ENCODE results near the gene FHDC1. TPM values are rescaled to one million over a fixed set of nuclear protein-coding genes. Genes with fewer than 3 reads are reported as not detected.

The FHDC1 gene
- total RNA-seq, 1 donor from 2014 or later = 22.3 TPM

- no peak for TF ChIP-seq CTCF (IDR thresholded peaks at IDR 0.05)
- no peaks in the 10 kb centered on the region for H3K27me3 Mint-ChIP-seq (ENCODE audit: unreplicated experiment)
- H3K4me3 Mint-ChIP-seq (ENCODE audit: unreplicated experiment) = peak overlapping the region; percentile 86
- H3K4me1 Mint-ChIP-seq (ENCODE audit: unreplicated experiment) = peaks cover 37% of the 10 kb centered on the region
- no peaks in the 10 kb centered on the region for H3K9me3 Mint-ChIP-seq (ENCODE audit: unreplicated experiment)
- DNase-seq (ENCODE audit: extremely low spot score, unreplicated experiment) = no peak
- H3K27ac Mint-ChIP-seq (ENCODE audit: unreplicated experiment) = peak overlapping the region; percentile 93
- H3K36me3 Mint-ChIP-seq (ENCODE audit: unreplicated experiment) = peaks cover 8% of the 10 kb centered on the region
Observed at GRCh38 chr4:152938237-152938947, 2.3 kb downstream of the FHDC1 start.

DNA sequence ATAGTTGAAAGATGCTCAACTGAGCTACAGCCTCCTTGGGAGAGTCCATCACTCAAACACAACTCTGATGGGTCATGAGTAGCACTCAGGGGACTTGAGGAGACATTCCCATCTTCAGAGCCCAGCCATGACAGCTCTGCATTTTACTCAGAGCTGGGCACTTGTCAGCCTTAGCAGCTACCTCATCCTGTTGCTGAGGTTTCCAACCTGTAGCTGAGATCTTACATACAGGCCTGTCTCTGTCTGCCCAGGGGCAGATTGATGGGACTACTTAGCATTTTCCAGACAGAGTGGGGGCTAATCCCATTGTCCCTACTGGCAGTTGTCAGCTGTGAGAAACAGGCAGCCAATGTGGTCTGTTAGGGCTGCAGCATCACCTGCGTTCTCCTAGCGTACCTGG lies 3.5 kb downstream of the FHDC1 start:
- H3K27ac Mint-ChIP-seq (ENCODE audit: unreplicated experiment) = no peak overlapping the region
- peaks cover 21% of the 10 kb centered on the region for H3K36me3 Mint-ChIP-seq (ENCODE audit: unreplicated experiment)
- no peak for TF ChIP-seq CTCF (IDR thresholded peaks at IDR 0.05)
- peak overlapping the region; percentile 86 for H3K4me3 Mint-ChIP-seq (ENCODE audit: unreplicated experiment)
- H3K27me3 Mint-ChIP-seq (ENCODE audit: unreplicated experiment) = no peaks in the 10 kb centered on the region
- DNase-seq (ENCODE audit: extremely low spot score, unreplicated experiment) = no peak
- H3K4me1 Mint-ChIP-seq (ENCODE audit: unreplicated experiment) = peaks cover 49% of the 10 kb centered on the region
- no peaks in the 10 kb centered on the region for H3K9me3 Mint-ChIP-seq (ENCODE audit: unreplicated experiment)

DNA sequence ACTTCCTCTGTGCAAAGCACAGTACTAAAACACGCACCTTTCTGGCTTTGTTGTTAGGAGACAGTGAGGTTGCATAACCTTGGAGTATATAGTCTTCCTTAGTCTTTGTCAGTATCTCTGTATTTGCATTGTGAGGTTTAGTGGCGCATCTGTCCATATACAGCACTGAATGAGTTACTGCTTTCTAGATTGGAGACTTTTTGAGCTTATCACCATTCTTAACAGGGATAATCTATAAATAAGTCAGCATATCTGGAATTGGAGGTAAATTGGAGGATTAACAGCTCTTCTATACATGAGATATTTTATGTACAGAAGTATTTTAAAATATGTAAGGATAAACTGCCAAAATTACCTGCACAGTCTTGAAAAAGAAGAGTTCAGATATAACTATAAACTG lies 4.3 kb downstream of the FHDC1 start:
- Mint-ChIP-seq H3K4me3 (ENCODE audit: unreplicated experiment) (no peak overlapping the region), H3K27ac (ENCODE audit: unreplicated experiment) (no peak overlapping the region), H3K4me1 (ENCODE audit: unreplicated experiment) (peaks cover 51% of the 10 kb centered on the region), H3K9me3 (ENCODE audit: unreplicated experiment) (no peaks in the 10 kb centered on the region), H3K27me3 (ENCODE audit: unreplicated experiment) (no peaks in the 10 kb centered on the region), H3K36me3 (ENCODE audit: unreplicated experiment) (peaks cover 25% of the 10 kb centered on the region)
- no peak for TF ChIP-seq CTCF (IDR thresholded peaks at IDR 0.05)
- no peak for DNase-seq (ENCODE audit: extremely low spot score, unreplicated experiment)

- Mint-ChIP-seq H3K36me3 (ENCODE audit: unreplicated experiment) (peaks cover 33% of the 10 kb centered on the region), H3K4me1 (ENCODE audit: unreplicated experiment) (peaks cover 56% of the 10 kb centered on the region), H3K4me3 (ENCODE audit: unreplicated experiment) (no peak overlapping the region), H3K9me3 (ENCODE audit: unreplicated experiment) (no peaks in the 10 kb centered on the region), H3K27ac (ENCODE audit: unreplicated experiment) (no peak overlapping the region), H3K27me3 (ENCODE audit: unreplicated experiment) (no peaks in the 10 kb centered on the region)
- TF ChIP-seq CTCF (IDR thresholded peaks at IDR 0.05) = no peak
- DNase-seq (ENCODE audit: extremely low spot score, unreplicated experiment) = no peak
Observed at GRCh38 chr4:152941411-152941810, 5.3 kb downstream of the FHDC1 start.

GRCh38 chr4:152942346-152942745 lies 6.2 kb downstream of the FHDC1 start:
- no peak overlapping the region for H3K27ac Mint-ChIP-seq (ENCODE audit: unreplicated experiment)
- H3K4me1 Mint-ChIP-seq (ENCODE audit: unreplicated experiment) = peaks cover 65% of the 10 kb centered on the region
- peaks cover 36% of the 10 kb centered on the region for H3K36me3 Mint-ChIP-seq (ENCODE audit: unreplicated experiment)
- DNase-seq (ENCODE audit: extremely low spot score, unreplicated experiment) = no peak
- no peak overlapping the region for H3K4me3 Mint-ChIP-seq (ENCODE audit: unreplicated experiment)
- TF ChIP-seq CTCF (IDR thresholded peaks at IDR 0.05) = no peak
- H3K27me3 Mint-ChIP-seq (ENCODE audit: unreplicated experiment) = no peaks in the 10 kb centered on the region
- H3K9me3 Mint-ChIP-seq (ENCODE audit: unreplicated experiment) = no peaks in the 10 kb centered on the region

Data from osteocyte (in vitro differentiated cells).